ENCODE data around the gene ITGB2.
A peak's percentile ranks its signal among the peaks of the same experiment; 100 is the strongest.
"Not testable (repeated sequence)": the region's sequence is repeated elsewhere in the genome, so short reads cannot be mapped to it uniquely, and the experiment has no call there.

ITGB2 gene

DNA sequence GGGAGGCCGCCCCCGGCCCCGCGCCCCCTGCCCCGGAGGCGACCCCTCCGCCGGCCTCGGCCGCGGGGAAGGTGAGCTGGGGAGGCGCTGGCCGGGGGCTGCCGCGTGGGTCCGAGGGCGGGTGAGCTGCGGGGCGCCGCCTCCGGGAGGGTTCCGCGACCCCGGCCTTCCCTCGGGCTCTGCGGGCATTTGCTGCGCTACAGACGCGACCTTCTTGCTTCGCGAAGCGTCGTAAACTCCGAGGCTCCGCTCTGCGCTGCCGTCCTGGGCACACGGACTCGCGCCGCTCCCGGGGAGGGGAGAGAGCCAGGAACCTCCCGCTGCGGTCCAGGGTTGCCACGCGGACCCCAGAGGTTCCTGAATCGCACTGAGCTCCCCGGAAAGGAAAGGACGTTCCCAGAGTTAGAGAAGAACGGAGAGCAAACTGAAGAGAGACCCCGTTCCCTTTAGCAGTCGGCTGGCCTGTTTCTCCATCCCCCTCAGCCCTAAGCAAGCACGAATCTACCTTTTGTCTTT is 19.5 kb upstream of the ITGB2 start:
- no peak for DNase-seq (ENCODE audit: low spot score)

DNA sequence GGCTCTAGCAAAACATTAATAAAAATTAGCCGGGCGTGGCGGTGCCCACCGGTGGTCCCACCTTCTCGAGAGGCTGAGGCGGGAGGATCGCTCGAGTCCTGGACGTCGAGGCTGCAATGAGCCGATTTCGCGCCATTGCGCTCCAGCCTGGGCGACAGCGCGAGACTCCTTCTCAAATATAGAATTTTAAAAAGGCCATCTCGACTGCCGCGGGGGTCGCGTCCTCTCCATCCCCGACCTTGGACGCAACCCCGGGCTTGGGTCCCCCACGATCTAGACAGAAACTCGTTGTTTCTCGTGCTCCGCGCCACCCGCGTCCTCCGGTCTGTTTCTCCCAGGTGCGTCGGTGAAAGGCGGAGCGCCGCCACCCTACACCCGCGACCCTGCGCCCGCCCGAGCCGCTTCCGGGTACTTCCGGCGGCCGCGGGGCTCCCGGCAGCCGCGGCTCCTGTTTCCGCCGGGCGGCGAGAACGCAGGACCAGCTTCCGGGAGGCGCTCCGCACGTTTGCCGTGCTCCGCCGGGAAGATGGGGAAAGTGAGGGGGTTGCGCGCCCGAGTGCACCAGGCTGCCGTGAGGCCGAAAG is 18.9 kb upstream of the ITGB2 start, which contains the start of gene SLX9:
SLX9 (plus strand) TSS at position 498 of the 584 bp plus-strand sequence; CDS start at position 527, 29 bp downstream.
- peak; percentile 73 for DNase-seq (ENCODE audit: low spot score)

DNA sequence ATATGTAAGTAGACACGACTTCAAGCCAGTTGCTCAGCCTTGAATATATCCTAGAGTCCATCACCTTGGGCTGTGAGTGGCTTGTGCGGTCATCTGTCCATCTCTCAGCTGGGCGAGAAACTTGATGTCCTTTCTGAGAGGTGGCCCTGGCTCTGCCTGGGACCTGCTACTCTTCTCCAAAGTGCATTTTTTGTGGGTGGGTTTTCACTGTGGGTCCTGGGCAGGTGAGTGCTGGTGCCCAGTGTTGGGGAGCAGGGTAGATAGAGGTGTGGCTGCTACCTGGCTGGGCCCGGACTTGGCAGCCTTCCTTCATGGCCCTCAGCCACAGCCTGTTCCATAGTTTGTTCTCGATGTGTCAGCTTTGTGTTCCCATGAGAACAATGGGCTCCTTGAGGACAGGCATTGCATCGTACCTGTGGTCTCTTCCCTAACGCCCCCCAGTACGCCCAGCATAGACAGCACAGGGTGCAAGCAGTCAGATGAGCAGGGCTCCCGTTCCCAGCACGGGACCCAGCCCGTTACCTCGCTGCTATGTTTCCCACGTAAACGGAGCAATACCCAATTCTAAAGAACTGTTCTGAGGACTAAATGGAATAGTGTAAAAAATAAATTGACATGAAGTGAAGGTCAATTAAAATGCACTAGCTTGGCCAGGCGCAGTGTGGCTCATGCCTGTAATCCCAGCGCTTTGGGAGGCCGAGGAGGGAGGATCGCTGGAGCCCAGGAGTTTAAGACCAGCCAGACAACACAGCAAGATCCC is 18.3 kb upstream of the ITGB2 start:
- no peak for DNase-seq (ENCODE audit: low spot score)

DNA sequence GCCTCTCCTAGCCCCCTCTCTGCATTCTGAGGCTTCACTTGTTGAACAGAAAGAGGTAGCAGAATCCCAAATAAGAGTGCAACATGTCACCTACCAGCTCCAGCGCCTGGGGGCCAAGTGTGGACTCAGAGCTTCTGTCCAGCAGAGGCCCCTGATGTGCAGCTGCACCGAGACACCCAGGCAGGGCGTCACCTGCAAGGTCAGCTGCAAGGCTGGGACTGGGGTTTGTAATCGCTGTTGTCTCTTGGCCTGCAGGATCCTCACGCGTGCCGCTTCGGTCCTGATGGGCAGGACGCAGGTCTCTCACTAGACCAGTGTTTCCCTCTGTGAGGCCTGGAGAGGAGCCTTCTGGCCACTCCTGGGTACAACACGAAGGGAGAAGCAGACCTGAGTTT is 14.8 kb upstream of the ITGB2 start:
- no peak for DNase-seq (ENCODE audit: low spot score)

DNA sequence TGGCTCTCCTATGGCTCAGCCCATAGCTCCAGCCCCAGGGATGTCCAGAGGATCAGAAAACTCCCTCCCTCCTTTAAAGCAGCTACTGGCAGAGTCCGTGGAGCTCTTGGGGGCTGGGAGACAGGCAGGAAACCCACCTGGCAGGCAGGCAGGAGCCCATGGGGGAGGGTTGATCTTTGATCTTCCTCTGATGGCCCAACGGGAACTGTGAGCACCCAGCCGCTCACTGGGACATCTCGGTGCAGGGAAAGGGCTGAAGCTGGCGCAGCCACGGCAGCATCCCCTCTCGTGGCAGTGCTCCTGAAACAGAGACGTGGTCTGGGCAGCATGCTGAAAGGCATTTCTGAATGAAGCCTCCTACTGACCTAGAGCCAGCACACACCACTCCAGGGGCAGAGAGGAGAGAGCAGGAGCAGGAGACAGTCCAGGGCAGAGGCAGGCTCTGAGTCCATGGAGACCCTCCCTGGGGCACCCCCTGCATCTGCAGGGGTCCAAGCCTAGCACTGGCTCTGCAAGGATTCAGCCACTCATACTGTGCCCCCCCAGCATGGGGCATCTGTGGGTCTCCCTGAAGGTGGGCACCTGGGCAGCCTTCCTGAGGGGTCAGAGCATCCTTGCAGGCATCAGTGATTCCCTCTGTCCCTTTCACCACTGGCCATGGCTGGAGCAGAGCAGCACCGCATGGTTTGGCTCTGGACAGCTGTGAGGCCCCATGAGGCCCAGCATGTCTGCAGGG is 14.3 kb upstream of the ITGB2 start:
- DNase-seq (ENCODE audit: low spot score), result no peak

DNA sequence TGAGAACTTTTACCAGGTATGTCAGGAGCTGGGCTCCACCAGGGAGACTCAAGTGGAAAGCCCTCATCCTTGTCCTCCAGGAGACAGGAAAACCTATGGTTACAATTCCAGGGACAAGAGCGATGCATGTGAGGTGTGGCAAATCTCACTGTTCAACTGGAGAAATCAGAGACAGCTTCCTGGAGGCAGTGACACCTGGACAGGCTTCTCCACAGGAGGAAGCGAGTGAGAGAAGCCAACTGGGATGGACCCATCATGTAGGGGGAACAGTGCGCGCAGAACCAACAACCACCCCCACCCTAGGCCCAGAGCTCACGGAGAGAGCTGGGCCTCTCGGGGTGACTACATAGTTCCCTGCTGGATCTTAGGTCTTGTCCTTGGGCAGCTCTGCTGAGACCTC is 13.6 kb upstream of the ITGB2 start:
- DNase-seq (ENCODE audit: low spot score), result no peak

DNA sequence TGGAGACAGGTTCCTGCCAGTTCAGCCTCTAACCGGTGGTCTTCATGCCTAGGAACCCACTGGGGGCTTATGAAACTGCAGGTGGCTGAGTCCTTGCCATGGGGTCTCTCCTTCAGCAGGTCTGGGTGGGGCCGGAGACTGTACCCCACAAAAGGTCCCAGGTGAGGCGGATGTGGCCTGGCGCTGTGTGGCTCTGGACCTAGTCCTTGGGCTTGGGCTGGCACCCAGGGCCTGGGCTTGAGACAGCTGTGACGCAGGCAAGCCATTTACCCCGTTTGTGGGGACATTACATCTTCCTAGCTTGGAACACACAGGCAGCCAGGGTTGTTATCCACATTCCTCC is 13.2 kb upstream of the ITGB2 start:
- no peak for DNase-seq (ENCODE audit: low spot score)

DNA sequence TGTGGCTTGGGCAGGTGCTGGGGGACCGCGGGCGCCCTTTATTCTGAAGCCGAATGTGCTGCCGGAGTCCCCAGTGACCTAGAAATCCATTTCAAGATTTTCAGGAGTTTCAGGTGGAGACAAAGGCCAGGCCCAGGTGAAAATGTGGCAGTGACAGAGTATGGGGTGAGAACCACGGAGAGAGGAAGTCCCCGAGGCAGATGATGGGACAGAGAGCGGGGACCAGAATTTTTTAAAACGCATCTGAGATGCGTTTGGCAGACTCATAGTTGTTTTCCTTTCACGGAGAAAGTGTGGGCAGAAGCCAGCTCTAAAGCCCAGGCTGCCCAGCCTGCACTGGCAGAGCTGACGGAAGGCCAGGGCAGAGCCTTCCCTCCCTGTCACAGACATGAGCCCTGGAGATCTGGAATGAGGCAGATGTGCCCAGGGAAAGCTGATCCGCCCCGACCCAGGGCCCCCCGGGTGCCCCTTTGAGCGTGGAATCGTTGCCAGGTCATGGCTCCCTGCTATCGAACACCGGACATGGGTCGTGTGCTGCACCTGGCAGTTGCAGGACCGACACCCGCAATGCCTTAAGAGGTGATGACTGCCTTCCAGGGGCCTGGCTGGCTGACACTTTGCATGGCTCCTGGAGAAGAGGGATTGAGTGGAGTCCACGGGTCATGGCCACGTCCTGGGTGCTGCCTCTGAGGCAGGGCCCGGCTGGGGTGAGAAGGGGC is 12.7 kb upstream of the ITGB2 start:
- DNase-seq (ENCODE audit: low spot score), result no peak

DNA sequence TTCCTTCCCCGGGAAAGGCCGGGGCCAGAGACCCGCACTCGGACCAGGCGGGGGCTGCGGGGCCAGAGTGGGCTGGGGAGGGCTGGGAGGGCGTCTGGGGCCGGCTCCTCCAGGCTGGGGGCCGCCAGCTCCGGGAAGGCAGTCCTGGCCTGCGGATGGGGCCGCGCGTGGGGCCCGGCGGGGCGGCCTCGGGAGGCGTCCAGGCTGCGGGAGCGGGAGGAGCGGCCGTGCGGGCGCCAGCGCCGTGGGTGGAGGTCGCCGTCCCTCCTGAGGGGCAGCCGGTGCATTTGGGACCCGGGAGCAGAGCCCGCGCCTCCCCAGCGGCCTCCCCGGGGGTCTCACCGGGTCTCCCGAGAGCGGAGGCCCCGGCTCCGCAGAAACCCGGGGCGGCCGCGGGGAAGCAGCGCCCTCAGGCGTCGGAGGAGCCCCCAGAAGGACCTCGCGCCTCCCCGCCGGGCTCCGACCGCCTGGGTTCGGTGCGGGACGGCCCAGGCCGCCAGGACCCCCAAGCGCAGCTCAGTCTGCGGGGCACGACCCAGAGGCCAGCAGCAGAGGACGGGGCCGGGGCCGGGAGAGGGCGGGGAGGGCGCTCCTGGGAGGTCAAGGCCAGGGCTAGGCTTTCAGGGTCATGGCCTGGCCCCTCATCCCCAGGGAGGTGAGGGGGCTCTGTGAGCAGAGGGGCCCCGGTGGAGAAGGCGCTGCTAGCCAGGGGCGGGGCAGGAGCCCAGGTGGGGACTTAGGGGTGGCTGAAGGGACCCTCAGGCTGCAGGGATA is 11.9 kb upstream of the ITGB2 start:
- DNase-seq (ENCODE audit: low spot score), result no peak

DNA sequence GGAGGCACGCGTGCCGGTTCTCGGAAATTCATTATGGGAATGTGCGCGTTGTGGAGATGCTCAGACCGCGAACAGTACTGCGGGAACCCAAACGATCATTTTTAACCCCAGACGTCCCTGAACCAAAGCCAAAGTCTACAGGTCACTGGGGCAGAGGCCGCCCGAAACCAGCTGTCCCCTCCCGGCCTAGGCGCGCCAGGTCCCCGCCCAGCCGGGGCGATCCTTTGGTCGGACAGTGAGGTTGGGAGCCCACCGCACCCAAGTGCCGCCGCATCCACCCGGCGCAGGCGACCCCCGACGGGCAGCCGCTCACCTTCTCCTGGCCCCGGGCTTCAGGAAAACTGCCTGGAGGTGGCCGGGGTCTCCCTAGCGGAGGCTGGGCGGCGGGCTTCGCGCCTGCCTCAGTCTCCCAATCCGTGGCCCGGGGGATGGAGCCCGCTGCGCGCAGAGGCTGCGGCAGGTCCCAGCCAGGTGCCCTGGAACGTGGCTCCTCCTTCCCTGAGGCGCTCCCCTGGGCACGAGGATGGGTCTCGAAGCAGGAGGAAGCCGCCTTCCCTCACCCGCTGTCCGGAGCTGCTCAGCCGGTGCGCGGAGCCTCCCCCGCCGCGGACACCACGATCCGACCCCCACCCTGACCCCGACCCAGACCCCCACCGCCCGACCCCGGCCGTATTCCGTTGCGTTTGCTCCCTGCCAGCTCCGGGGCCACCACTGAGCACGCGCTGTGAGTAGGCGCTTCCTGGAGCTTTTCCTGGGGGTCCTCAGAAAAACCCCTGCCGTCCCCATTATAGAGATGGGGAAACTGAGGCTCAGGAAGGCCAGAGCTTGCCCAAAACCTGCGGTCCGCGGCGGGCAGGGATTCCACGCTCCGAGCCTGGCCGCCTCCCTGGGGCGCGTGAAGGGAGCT is 11.1 kb upstream of the ITGB2 start:
- DNase-seq (ENCODE audit: low spot score), result no peak

DNA sequence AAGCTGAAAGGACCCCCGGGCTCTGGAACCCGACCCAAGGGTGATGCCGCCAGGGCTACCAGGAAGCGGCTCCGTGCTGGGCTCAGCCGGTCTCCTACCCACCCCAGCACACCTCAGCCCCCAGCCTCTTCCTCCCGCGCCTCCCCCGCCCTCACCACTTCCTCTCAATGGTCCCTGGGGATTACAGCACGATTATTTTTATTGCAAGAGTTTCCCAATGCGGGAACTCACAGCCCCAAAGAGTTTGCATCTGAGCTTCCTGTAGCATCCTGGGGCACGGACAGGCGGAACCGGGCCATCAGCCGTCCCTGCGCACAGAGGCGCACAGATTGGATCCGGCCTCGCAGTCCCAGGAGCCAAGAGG is 10.4 kb upstream of the ITGB2 start:
- no peak for DNase-seq (ENCODE audit: low spot score)

DNA sequence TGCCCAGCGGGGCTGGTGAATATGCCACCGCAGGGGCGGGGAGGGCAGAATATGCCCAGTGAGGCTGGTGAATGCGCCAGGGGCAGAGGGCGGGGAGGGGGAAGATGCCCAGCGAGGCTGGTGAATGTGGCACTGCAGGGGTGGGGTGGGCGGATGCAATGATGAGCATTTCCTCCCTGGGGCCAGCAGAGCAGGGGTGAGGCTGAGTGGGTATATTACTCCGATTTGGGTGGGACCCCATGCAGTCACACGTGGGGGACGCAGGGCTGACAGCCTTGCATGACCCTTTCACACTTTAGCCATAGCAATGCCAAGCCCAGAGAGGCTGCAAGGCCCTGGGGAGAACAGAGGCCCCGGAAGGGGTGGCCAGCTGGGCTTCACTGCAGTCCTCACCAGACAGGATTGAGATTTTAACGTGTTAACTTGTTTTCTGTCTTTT is 9.9 kb upstream of the ITGB2 start:
- no peak for DNase-seq (ENCODE audit: low spot score)

DNA sequence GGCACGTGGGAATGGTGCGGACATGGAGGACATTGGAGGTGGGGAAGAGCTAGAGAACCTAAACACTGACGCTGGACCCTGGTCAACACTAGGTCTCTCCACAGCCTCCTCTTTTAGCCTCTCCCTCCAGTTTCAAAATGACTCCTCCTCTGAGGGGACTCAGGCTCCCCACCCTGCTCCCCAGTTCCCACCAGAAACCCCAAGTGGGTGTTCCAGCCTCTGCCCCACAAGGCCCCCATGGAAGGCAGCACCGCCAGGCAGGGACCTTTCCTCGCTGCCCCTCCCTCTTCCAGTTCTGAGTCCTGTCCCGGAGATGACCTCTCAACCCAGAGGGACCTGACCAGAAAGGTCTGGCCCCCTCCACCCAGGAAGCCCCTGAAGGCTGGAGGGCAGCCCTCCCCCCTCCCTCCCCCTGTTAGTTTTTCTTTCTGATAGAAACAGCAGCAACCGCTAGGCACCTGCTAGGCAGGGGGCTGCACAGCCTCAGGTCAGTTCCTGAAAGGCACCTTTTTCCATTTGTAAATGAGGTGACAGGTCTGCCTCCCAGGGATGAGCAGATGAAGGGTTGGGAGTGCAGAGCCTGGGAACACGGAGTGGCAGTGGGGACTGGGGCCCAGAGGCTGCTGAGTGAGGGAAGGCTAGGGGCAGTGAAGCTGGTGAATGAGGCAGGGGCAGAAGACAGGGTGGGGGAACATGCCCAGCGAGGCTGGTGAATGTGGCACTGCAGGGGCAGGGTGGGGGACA is 9.3 kb upstream of the ITGB2 start:
- no peak for DNase-seq (ENCODE audit: low spot score)

DNA sequence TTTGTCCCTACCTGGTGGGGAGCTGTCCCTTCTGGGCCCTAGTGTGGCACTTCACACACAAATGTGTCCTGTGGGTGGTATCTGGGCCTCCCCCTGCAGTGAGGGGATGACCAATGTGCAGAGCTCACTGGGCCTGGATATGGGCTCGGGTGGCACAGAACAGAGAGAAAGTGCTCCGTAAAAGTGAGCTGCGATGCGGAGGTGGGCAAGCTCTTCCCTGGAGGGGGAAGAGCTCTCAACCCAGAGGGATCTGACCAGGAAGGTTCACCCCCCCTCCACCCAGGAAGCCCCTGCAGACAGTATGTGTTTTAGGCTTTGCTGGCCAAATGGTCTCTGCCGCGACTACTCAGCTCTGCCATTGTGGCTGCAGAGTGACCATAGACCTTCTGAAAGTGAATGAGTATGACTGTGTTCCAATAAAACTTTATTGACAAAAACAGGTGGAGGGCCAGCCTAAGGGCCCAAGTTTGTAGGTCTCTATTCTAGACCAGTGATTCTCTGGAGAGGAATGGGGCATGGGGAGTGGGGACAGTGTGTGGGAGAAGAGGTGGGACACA is 8.6 kb upstream of the ITGB2 start:
- DNase-seq (ENCODE audit: low spot score), result no peak

DNA sequence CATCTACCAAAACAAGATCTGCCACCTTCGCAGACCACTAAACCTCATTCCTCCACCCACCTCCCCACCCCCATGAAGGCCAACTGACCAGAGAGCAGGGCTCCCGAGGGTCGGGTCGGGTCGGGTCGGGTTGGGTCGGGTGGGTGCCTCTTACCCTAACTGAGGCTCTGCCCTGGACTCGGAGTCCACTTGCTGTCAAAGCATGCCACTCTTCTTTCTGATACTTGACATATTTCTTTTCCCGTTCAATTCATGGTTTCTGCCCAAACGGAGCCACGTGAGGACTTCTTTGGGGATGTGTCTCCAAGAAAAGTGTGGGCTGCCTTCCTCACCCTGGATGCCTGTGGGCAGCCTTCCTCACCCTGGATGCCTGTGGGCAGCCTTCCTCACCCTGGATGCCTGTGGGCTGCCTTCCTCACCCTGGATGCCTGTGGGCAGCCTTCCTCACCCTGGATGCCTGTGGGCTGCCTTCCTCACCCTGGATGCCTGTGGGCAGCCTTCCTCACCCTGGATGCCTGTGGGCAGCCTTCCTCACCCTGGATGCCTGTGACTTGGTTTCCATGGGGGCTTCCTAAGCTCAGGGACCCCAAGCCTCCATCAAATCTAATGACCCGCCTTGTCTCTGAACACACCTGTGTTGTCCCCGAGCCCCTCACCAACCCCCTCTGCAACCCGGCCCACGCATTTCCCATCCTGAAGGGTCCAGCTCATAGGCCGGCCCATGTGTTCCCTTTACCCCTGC is 8.0 kb upstream of the ITGB2 start:
- not testable (repeated sequence) for DNase-seq (ENCODE audit: low spot score)

DNA sequence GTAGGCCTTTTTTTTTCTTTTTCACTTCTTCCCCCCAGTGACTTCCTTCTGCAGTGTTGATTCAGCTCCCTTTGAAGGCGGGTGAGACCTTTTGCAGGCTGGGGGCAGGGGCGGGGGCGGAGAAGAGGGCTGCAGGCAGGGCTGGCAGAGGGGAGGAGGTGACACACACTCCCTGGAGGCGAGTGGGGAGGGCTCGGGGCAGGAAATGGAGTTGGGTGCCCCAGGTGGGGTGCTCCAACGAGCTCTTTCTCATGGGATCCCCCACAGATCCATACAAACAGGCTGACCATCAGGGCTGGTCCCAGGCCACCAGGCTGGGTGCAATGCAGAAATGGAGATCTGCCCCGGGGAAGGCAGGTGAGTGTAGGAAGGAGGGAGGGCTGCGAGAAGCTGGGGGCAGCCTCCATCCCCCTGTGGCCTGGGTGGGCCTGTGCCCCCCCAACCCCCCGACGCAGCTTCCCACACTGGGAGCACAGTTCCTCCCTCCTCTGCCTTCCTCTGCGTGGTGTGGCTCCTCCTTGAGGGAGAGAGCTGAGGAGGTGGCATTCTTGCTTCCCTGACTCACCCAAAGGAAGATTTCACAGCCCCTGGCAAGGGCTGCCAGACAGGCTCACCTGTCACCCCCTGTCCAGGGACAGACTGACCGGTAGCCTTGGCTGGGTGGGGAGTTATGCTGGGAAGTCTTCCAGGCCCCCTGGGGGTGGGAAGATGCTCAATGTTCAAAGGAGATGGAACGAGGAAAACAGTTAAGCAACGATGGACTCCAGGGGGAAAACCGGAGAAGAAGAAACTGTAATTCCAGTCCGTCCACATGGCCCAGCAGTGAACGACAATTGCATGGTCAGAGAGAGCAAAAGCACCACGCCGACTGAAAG is 7.1 kb upstream of the ITGB2 start:
- no peak for DNase-seq (ENCODE audit: low spot score)

DNA sequence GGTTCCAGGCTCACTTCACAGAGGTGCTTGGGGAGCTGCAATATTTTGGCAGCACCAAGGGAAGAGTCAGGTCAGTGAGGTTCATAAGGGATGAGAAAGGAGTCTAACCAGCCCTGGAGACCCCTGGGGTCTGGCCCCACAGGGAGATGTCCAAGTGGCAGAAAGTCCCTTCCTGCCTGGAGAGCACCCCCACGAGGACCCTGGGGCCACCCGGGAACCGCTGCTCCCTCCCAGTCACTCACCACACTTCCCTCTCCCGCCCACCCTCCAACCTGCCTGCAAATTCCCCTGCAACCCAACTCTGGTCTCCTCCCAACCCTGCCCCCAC is 6.5 kb upstream of the ITGB2 start:
- no peak for DNase-seq (ENCODE audit: low spot score)
